HepG2 (cell line): ENCODE results near the gene BEST2.

Experiments used
- CTCF ChIP-seq: sonication (generic); formaldehyde crosslinking; IDR thresholded peaks from 2 replicates; pipeline ENCODE4 v1.5.0; 2020; ENCODE audit warnings: mild to moderate bottlenecking, missing genetic modification reagents, moderate library complexity
- EP300 ChIP-seq, 3 experiments: sonication (generic) in 1 of 3; formaldehyde crosslinking in 1 of 3; IDR thresholded peaks; 2 replicates each; pipeline versions ENCODE4 v1.5.1 to v1.6.1; 2011 to 2020; ENCODE audit warnings: low read depth in 2 of 3, low read length in 2 of 3, borderline replicate concordance in 1 of 3, improper control_type of control experiment in 1 of 3, mild to moderate bottlenecking in 1 of 3, missing genetic modification reagents in 1 of 3, moderate library complexity in 1 of 3
- EZH2 ChIP-seq: conservative IDR thresholded peaks from 2 replicates; pipeline ENCODE4 v1.6.1; 2012; ENCODE audit warnings: mild to moderate bottlenecking, low read depth, low read length, moderate library complexity
- KAT2B ChIP-seq: fragments of 150-350 bp; IDR thresholded peaks from 2 replicates; pipeline ENCODE4 v1.6.1; 2014; ENCODE audit warnings: low read depth, low read length, borderline replicate concordance
- KLF16 ChIP-seq, 2 experiments: sonication (generic) in 1 of 2; formaldehyde crosslinking in 1 of 2; IDR thresholded peaks; 2 replicates each; pipeline versions ENCODE4 v1.6.1 to v1.8.0; 2016 to 2023; ENCODE audit warnings: missing genetic modification reagents in 2 of 2, missing compliant biosample characterization in 1 of 2
- POLR2A ChIP-seq, 2 experiments: IDR thresholded peaks; 2 replicates each; pipeline ENCODE4 v1.6.1; 2011; ENCODE audit warnings: low read depth in 2 of 2, low read length in 2 of 2, mild to moderate bottlenecking in 1 of 2, moderate library complexity in 1 of 2; ENCODE audit not compliant: insufficient read depth in 1 of 2
- RBM39 ChIP-seq: fragments of 200-400 bp; formaldehyde crosslinking; IDR thresholded peaks from one replicate; pipeline ENCODE4 v1.6.1; 2018; ENCODE audit warnings: antibody characterized with exemption, mild to moderate bottlenecking, low read depth, low read length; ENCODE audit not compliant: poor library complexity, severe bottlenecking
- REST ChIP-seq, 2 experiments: IDR thresholded peaks; 2 replicates each; pipeline ENCODE4 v1.6.1; 2011 to 2012; ENCODE audit warnings: low read length in 2 of 2, borderline replicate concordance in 1 of 2, low read depth in 1 of 2, mild to moderate bottlenecking in 1 of 2, moderate library complexity in 1 of 2
- SETDB1 ChIP-seq: sonication (generic); formaldehyde crosslinking; IDR thresholded peaks from 2 replicates; pipeline ENCODE4 v1.5.1; 2020; ENCODE audit warnings: missing genetic modification reagents, mild to moderate bottlenecking, borderline replicate concordance
- SRSF9 ChIP-seq: fragments of 200-400 bp; formaldehyde crosslinking; IDR thresholded peaks from 2 replicates; pipeline ENCODE4 v1.6.1; 2018; ENCODE audit warnings: borderline replicate concordance, mild to moderate bottlenecking, low read depth, low read length; ENCODE audit not compliant: insufficient read depth, poor library complexity, severe bottlenecking
- SRY ChIP-seq: sonication (generic); formaldehyde crosslinking; IDR thresholded peaks from 2 replicates; pipeline ENCODE4 v1.8.0; 2022; ENCODE audit warnings: mild to moderate bottlenecking, missing genetic modification reagents
- ZBTB25 ChIP-seq: IDR thresholded peaks from 2 replicates; pipeline ENCODE4 v1.6.1; 2018; ENCODE audit warnings: missing genetic modification reagents
- ZNF282 ChIP-seq: fragments of 450-650 bp; IDR thresholded peaks from 2 replicates; pipeline ENCODE4 v1.6.1; 2018; ENCODE audit not compliant: partially characterized antibody

GRCh38 chr19:12767150-12767549, 15.6 kb downstream of the BEST2 start:
- TF ChIP-seq ZNF282 (no peak), EZH2 (no peak), RBM39 (no peak), SRSF9 (no peak), KLF16 (CRISPR knock-in tag; IDR thresholded peaks at IDR 0.05) (no peak), SRY (no peak), EP300 (IDR thresholded peaks at IDR 0.05; ENCODE audit: low read depth in 2 of 2, low read length in 2 of 2) (no peak), EP300 (CRISPR knock-in tag; IDR thresholded peaks at IDR 0.05; ENCODE audit: borderline replicate concordance) (no peak), CTCF (no peak), REST (IDR thresholded peaks at IDR 0.05; ENCODE audit: borderline replicate concordance in 1 of 2, low read depth in 1 of 2, low read length in 2 of 2) (no peak), POLR2A (IDR thresholded peaks at IDR 0.05; ENCODE audit: insufficient read depth in 1 of 2, low read depth in 2 of 2, low read length in 2 of 2) (no peak), ZBTB25 (CRISPR knock-in tag) (no peak), KAT2B (no peak), SETDB1 (no peak)
